Measurements from ENCODE around the gene DDX55. TPM values are rescaled to one million over a fixed set of nuclear protein-coding genes. Genes with fewer than 3 reads are reported as not detected.

The DDX55 gene
- total and polyA plus RNA-seq, 2 of the 13 experiments (the other 11 are each of a cell fraction or from before 2014, with no cell fraction given) = 22.2 to 37.0 TPM

DNA sequence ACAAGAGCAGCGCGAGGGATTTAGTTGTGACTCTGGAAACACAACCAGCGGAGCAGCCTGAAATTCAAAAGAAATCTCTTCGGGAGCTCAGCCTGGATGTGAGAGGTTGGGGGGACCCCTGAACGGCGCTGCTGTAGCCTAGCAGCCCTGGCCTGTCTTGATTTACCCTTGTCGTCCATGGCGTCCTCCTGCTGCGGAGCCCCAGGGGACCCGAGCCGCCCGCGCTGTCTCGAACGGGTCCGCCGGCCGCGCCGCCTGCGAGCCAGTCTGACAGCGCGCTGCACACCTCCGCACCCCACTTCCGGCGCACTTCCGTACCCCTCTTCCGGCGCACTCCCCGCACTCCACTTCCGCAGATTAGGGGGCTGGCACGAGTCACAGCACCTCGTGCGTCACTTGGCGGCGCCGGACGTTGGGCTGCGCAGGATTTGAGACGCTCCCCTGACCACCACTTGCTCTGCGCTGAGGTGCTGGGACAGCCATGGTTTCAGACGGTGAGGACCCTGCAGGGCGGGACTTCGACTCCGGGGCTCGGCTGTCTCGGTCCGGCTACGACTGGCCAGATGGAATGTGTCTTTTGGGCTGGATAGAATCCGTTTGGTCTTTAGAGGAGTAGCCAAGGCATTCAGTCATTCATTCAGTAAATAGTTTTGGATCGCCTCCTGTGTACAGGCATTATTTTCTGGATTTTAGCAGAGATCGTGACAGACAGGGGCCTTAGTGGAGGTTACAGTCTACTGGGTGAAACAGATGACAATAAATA lies 31.7 kb downstream of the DDX55 start, which contains the start of the genes EIF2B1 and GTF2H3 (continued):
- TF ChIP-seq, protein P1, sequence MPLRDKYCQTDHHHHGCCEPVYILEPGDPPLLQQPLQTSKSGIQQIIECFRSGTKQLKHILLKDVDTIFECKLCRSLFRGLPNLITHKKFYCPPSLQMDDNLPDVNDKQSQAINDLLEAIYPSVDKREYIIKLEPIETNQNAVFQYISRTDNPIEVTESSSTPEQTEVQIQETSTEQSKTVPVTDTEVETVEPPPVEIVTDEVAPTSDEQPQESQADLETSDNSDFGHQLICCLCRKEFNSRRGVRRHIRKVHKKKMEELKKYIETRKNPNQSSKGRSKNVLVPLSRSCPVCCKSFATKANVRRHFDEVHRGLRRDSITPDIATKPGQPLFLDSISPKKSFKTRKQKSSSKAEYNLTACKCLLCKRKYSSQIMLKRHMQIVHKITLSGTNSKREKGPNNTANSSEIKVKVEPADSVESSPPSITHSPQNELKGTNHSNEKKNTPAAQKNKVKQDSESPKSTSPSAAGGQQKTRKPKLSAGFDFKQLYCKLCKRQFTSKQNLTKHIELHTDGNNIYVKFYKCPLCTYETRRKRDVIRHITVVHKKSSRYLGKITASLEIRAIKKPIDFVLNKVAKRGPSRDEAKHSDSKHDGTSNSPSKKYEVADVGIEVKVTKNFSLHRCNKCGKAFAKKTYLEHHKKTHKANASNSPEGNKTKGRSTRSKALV (CRISPR knock-in tag; IDR thresholded peaks at IDR 0.05) = peak; percentile 90
- TF ChIP-seq KAT7 (CRISPR knock-in tag; IDR thresholded peaks at IDR 0.05; ENCODE audit: borderline replicate concordance) (peak; percentile 90; the same call in 1 of the 2 replicates), MAF1 (CRISPR knock-in tag; IDR thresholded peaks at IDR 0.05; ENCODE audit: borderline replicate concordance) (peak; percentile 91; the same call in 1 of the 2 replicates), ZNF205 (CRISPR knock-in tag; IDR thresholded peaks at IDR 0.05) (0 out of 2 replicates have a peak, but pooled peaks have one; percentile 51), RBM39 (IDR thresholded peaks at IDR 0.05; ENCODE audit: low read depth, low read length, poor library complexity, severe bottlenecking) (peak; percentile 90), ZMAT3 (CRISPR knock-in tag; conservative IDR thresholded peaks at IDR 0.05) (peak; percentile 89), ZNF101 (CRISPR knock-in tag; IDR thresholded peaks at IDR 0.05; ENCODE audit: borderline replicate concordance, low read depth) (no peak), ZFP36 (IDR thresholded peaks at IDR 0.05; ENCODE audit: borderline replicate concordance, low read depth, low read length, partially characterized antibody) (no peak), PHF8 (CRISPR knock-in tag; IDR thresholded peaks at IDR 0.05) (peak; percentile 95), ZBTB8A (CRISPR knock-in tag; IDR thresholded peaks at IDR 0.05; ENCODE audit: borderline replicate concordance, low read depth) (no peak), MTF1 (CRISPR knock-in tag; IDR thresholded peaks at IDR 0.05) (no peak), ZNF660 (CRISPR knock-in tag; IDR thresholded peaks at IDR 0.05; ENCODE audit: borderline replicate concordance, low read depth) (no peak), PHF21A (CRISPR knock-in tag; IDR thresholded peaks at IDR 0.05) (peak; percentile 79), ZNF850 (CRISPR knock-in tag; conservative IDR thresholded peaks at IDR 0.05) (no peak)
- TF ChIP-seq, protein P2, sequence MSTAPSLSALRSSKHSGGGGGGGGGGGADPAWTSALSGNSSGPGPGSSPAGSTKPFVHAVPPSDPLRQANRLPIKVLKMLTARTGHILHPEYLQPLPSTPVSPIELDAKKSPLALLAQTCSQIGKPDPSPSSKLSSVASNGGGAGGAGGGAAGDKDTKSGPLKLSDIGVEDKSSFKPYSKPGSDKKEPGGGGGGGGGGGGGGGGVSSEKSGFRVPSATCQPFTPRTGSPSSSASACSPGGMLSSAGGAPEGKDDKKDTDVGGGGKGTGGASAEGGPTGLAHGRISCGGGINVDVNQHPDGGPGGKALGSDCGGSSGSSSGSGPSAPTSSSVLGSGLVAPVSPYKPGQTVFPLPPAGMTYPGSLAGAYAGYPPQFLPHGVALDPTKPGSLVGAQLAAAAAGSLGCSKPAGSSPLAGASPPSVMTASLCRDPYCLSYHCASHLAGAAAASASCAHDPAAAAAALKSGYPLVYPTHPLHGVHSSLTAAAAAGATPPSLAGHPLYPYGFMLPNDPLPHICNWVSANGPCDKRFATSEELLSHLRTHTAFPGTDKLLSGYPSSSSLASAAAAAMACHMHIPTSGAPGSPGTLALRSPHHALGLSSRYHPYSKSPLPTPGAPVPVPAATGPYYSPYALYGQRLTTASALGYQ (CRISPR knock-in tag; IDR thresholded peaks at IDR 0.05) = peak; percentile 75; the same call in 1 of the 2 replicates
- TF ChIP-seq, protein P3, sequence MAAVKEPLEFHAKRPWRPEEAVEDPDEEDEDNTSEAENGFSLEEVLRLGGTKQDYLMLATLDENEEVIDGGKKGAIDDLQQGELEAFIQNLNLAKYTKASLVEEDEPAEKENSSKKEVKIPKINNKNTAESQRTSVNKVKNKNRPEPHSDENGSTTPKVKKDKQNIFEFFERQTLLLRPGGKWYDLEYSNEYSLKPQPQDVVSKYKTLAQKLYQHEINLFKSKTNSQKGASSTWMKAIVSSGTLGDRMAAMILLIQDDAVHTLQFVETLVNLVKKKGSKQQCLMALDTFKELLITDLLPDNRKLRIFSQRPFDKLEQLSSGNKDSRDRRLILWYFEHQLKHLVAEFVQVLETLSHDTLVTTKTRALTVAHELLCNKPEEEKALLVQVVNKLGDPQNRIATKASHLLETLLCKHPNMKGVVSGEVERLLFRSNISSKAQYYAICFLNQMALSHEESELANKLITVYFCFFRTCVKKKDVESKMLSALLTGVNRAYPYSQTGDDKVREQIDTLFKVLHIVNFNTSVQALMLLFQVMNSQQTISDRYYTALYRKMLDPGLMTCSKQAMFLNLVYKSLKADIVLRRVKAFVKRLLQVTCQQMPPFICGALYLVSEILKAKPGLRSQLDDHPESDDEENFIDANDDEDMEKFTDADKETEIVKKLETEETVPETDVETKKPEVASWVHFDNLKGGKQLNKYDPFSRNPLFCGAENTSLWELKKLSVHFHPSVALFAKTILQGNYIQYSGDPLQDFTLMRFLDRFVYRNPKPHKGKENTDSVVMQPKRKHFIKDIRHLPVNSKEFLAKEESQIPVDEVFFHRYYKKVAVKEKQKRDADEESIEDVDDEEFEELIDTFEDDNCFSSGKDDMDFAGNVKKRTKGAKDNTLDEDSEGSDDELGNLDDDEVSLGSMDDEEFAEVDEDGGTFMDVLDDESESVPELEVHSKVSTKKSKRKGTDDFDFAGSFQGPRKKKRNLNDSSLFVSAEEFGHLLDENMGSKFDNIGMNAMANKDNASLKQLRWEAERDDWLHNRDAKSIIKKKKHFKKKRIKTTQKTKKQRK (IDR thresholded peaks at IDR 0.05; ENCODE audit: low read length) = no peak
- TF ChIP-seq, protein P4, sequence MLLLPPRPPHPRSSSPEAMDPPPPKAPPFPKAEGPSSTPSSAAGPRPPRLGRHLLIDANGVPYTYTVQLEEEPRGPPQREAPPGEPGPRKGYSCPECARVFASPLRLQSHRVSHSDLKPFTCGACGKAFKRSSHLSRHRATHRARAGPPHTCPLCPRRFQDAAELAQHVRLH (CRISPR knock-in tag; IDR thresholded peaks at IDR 0.05; ENCODE audit: borderline replicate concordance, low read depth) = peak; percentile 94; the same call in 1 of the 2 replicates
- TF ChIP-seq, protein P5, sequence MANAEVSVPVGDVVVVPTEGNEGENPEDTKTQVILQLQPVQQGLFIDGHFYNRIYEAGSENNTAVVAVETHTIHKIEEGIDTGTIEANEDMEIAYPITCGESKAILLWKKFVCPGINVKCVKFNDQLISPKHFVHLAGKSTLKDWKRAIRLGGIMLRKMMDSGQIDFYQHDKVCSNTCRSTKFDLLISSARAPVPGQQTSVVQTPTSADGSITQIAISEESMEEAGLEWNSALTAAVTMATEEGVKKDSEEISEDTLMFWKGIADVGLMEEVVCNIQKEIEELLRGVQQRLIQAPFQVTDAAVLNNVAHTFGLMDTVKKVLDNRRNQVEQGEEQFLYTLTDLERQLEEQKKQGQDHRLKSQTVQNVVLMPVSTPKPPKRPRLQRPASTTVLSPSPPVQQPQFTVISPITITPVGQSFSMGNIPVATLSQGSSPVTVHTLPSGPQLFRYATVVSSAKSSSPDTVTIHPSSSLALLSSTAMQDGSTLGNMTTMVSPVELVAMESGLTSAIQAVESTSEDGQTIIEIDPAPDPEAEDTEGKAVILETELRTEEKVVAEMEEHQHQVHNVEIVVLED (CRISPR knock-in tag; IDR thresholded peaks at IDR 0.05; ENCODE audit: borderline replicate concordance) = peak; percentile 86

Data from HepG2 (cell line).